Liver (tissue), 3 donors: ENCODE data around the gene L3MBTL1.

ENCODE experiments used
- NR2F2 ChIP-seq: IDR thresholded peaks from 2 replicates; pipeline ENCODE4 v1.6.1; 2016; ENCODE audit warnings: antibody characterized with exemption
- RAD21 ChIP-seq, 2 donors: IDR thresholded peaks; 2 replicates each; pipeline ENCODE4 v1.6.1; 2016; ENCODE audit warnings: antibody characterized with exemption in 2 of 2, mild to moderate bottlenecking in 2 of 2
- SP1 ChIP-seq: IDR thresholded peaks from 2 replicates; pipeline ENCODE4 v1.6.1; 2018; ENCODE audit warnings: antibody characterized with exemption, mild to moderate bottlenecking
- TAF1 ChIP-seq: conservative IDR thresholded peaks from 2 replicates; pipeline ENCODE4 v1.6.1; 2016; ENCODE audit warnings: antibody characterized with exemption, mild to moderate bottlenecking
- YY1 ChIP-seq: IDR thresholded peaks from 2 replicates; pipeline ENCODE4 v1.6.1; 2016; ENCODE audit warnings: antibody characterized with exemption, mild to moderate bottlenecking
- TF ChIP-seq, protein P1 (sequence below): fragments of 150-350 bp; IDR thresholded peaks from 2 replicates; pipeline ENCODE4 v1.5.1; 2017; ENCODE audit warnings: improper control_type of control experiment, low read depth, low read length; ENCODE audit not compliant: missing input control
- TF ChIP-seq, protein P2 (sequence below): IDR thresholded peaks from 2 replicates; pipeline ENCODE4 v1.6.1; 2016; ENCODE audit warnings: antibody characterized with exemption
- TF ChIP-seq, protein P3 (sequence below): IDR thresholded peaks from 2 replicates; pipeline ENCODE4 v1.6.1; 2016; ENCODE audit warnings: antibody characterized with exemption, mild to moderate bottlenecking
- TF ChIP-seq, protein P4 (sequence below): IDR thresholded peaks from 2 replicates; pipeline ENCODE4 v1.6.1; 2016; ENCODE audit warnings: antibody characterized with exemption
- donor health status: healthy.
- donor health status: healthy.

DNA sequence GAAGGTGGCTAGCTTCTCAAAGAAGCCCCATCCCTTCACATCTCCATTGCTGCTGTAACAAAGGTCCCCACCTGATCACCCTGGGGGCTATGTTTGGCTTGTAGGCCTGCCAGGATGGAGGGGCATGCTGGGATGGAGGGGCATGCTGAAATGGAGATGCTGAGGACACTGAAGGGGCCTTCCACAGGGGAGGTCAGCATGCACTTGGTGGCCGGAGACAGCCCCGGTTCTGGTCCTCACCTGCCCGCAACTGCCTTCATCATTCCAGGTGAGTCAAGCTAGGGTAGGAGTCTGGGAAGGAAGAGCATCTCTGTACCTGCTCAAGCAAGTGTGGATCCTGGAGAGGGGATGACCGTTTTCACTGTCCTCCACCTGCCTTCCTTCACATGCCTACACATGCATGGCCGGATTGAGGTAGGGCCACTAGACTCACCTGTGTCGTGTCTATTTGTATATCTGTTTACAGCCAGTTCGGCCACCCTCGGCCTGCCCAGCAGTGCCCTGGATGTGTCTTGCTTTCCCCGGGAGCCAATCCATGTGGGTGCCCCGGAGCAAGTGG is 6.0 kb downstream of the L3MBTL1 start:
- no peak for TF ChIP-seq RAD21 (IDR thresholded peaks at IDR 0.05)
- TF ChIP-seq, protein P1, sequence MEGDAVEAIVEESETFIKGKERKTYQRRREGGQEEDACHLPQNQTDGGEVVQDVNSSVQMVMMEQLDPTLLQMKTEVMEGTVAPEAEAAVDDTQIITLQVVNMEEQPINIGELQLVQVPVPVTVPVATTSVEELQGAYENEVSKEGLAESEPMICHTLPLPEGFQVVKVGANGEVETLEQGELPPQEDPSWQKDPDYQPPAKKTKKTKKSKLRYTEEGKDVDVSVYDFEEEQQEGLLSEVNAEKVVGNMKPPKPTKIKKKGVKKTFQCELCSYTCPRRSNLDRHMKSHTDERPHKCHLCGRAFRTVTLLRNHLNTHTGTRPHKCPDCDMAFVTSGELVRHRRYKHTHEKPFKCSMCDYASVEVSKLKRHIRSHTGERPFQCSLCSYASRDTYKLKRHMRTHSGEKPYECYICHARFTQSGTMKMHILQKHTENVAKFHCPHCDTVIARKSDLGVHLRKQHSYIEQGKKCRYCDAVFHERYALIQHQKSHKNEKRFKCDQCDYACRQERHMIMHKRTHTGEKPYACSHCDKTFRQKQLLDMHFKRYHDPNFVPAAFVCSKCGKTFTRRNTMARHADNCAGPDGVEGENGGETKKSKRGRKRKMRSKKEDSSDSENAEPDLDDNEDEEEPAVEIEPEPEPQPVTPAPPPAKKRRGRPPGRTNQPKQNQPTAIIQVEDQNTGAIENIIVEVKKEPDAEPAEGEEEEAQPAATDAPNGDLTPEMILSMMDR: no peak
- no peak for TF ChIP-seq NR2F2
- no peak for TF ChIP-seq YY1
- TF ChIP-seq TAF1: no peak
- no peak for TF ChIP-seq SP1
- TF ChIP-seq, protein P2, sequence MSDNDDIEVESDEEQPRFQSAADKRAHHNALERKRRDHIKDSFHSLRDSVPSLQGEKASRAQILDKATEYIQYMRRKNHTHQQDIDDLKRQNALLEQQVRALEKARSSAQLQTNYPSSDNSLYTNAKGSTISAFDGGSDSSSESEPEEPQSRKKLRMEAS: no peak
- TF ChIP-seq, protein P3, sequence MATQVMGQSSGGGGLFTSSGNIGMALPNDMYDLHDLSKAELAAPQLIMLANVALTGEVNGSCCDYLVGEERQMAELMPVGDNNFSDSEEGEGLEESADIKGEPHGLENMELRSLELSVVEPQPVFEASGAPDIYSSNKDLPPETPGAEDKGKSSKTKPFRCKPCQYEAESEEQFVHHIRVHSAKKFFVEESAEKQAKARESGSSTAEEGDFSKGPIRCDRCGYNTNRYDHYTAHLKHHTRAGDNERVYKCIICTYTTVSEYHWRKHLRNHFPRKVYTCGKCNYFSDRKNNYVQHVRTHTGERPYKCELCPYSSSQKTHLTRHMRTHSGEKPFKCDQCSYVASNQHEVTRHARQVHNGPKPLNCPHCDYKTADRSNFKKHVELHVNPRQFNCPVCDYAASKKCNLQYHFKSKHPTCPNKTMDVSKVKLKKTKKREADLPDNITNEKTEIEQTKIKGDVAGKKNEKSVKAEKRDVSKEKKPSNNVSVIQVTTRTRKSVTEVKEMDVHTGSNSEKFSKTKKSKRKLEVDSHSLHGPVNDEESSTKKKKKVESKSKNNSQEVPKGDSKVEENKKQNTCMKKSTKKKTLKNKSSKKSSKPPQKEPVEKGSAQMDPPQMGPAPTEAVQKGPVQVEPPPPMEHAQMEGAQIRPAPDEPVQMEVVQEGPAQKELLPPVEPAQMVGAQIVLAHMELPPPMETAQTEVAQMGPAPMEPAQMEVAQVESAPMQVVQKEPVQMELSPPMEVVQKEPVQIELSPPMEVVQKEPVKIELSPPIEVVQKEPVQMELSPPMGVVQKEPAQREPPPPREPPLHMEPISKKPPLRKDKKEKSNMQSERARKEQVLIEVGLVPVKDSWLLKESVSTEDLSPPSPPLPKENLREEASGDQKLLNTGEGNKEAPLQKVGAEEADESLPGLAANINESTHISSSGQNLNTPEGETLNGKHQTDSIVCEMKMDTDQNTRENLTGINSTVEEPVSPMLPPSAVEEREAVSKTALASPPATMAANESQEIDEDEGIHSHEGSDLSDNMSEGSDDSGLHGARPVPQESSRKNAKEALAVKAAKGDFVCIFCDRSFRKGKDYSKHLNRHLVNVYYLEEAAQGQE: no peak
- TF ChIP-seq, protein P4, sequence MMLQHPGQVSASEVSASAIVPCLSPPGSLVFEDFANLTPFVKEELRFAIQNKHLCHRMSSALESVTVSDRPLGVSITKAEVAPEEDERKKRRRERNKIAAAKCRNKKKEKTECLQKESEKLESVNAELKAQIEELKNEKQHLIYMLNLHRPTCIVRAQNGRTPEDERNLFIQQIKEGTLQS: no peak
